AG09309 (cell line): ENCODE results near the gene ANO6.

Experiments
- DNase-seq: peaks from one replicate; pipeline ENCODE4 v3.0.0-alpha.2; 2010; ENCODE audit warnings: low read depth
- H3K4me3 ChIP-seq: 2 replicates; pipeline ENCODE4 v1.5.1; 2011; ENCODE audit warnings: mild to moderate bottlenecking, low read depth, low read length, moderate library complexity; ENCODE audit not compliant: control insufficient read depth
- CTCF ChIP-seq: IDR thresholded peaks from 2 replicates; pipeline ENCODE4 v1.5.1; 2011; ENCODE audit warnings: mild to moderate bottlenecking, low read depth, low read length, inconsistent platforms; ENCODE audit not compliant: insufficient read depth, control insufficient read depth; ENCODE audit errors: missing control alignments

ANO6 gene

GRCh38 chr12:45398552-45398951 lies 182.7 kb downstream of the ANO6 start:
- no peak for TF ChIP-seq CTCF
- DNase-seq = no peak
- H3K4me3 ChIP-seq = no peak overlapping the region

- no peak overlapping the region for H3K4me3 ChIP-seq
- no peak for TF ChIP-seq CTCF
- DNase-seq = no peak
These were observed 185.1 kb downstream of the ANO6 start for GRCh38 chr12:45400991-45401390.

GRCh38 chr12:45402288-45402687 lies 186.4 kb downstream of the ANO6 start:
- TF ChIP-seq CTCF = no peak
- H3K4me3 ChIP-seq = no peak overlapping the region
- no peak for DNase-seq

GRCh38 chr12:45406988-45407850 lies 191.3 kb downstream of the ANO6 start:
- no peak for TF ChIP-seq CTCF
- H3K4me3 ChIP-seq = no peak overlapping the region
- no peak for DNase-seq

GRCh38 chr12:45407981-45408728 lies 192.3 kb downstream of the ANO6 start:
- no peak overlapping the region for H3K4me3 ChIP-seq

GRCh38 chr12:45408729-45409114 lies 192.8 kb downstream of the ANO6 start:
- no peak for TF ChIP-seq CTCF
- H3K4me3 ChIP-seq = no peak overlapping the region
- DNase-seq = no peak

More at GRCh38 chr12:45407981-45408728, 192.3 kb downstream of the ANO6 start:
- no peak for DNase-seq
- TF ChIP-seq CTCF = no peak
